Urinary bladder (tissue), 4 donors: Measurements from ENCODE around the gene HERC3. TPM values are rescaled to one million over a fixed set of nuclear protein-coding genes. Genes with fewer than 3 reads are reported as not detected.
A peak's percentile ranks its signal among the peaks of the same experiment; 100 is the strongest.

Source experiments
- DNase-seq: peaks from one replicate; pipeline ENCODE4 v3.0.0-alpha.2; 2015; ENCODE audit errors: extremely low spot score
- H3K27ac ChIP-seq: one replicate; pipeline ENCODE4 v1.5.1; 2013; ENCODE audit warnings: low read depth, mild to moderate bottlenecking, moderate library complexity
- H3K36me3 ChIP-seq: one replicate; pipeline ENCODE4 v1.6.1; 2013; ENCODE audit warnings: mild to moderate bottlenecking, moderate library complexity; ENCODE audit not compliant: insufficient read depth
- H3K4me1 ChIP-seq: one replicate; pipeline ENCODE4 v1.6.1; 2013; ENCODE audit warnings: mild to moderate bottlenecking, moderate library complexity; ENCODE audit not compliant: insufficient read depth
- H3K4me3 ChIP-seq: one replicate; pipeline ENCODE4 v1.5.1; 2013; ENCODE audit warnings: low read depth, low read length
- WGBS: extraction: QIAGEN DNeasy Blood & Tissue Kit; methylation state at CpG from one replicate; pipeline ENCODE4 v1.1.7; 2013; 5-methylcytosine and 5-hydroxymethylcytosine counted together
- polyA plus RNA-seq: library from polyadenylated mRNA; stranded (reverse); fragments of 200-250 nt; gene quantifications from one replicate; pipeline ENCODE4 v1.2.3, GENCODE V29; 2013
- total RNA-seq: library from RNA; depleted of rRNA; stranded (reverse); fragments of >200 nt; gene quantifications from one replicate; pipeline ENCODE4 v1.2.3, GENCODE V29; 2014
- donor health status: healthy with polysubstance abuse.
- donor health status: healthy.

HERC3 gene
- total and polyA plus RNA-seq, 2 donors: 18.1 to 30.8 TPM

GRCh38 chr4:88697588-88698329, 105.5 kb downstream of the HERC3 start, which contains the start of gene NAP1L5:
Gene NAP1L5, minus strand, starts transcription at chr4:88697829. Its CDS starts 75 bp downstream, at chr4:88697754.
- no peak within 1 kb of the TSS for H3K27ac ChIP-seq
- DNase-seq: no peak
- peaks cover 1% of the 10 kb centered on the region for H3K4me1 ChIP-seq
- WGBS: 57% methylated on average over 40 of the region's 40 CpGs
- H3K36me3 ChIP-seq: peaks cover 1% of the 10 kb centered on the region
- H3K4me3 ChIP-seq: peak within 1 kb of the TSS; percentile 39

GRCh38 chr4:88698519-88698918, 106.2 kb downstream of the HERC3 start:
- Histone ChIP-seq H3K36me3 (peaks cover 1% of the 10 kb centered on the region), H3K4me3 (no peak overlapping the region), H3K27ac (no peak overlapping the region), H3K4me1 (peaks cover 1% of the 10 kb centered on the region)
- no peak for DNase-seq
- WGBS: 94% methylated on average over 7 of the region's 7 CpGs

GRCh38 chr4:88702782-88703181, 110.5 kb downstream of the HERC3 start:
- WGBS: 73% methylated on average over 2 of the region's 2 CpGs

GRCh38 chr4:88705223-88705622, 112.9 kb downstream of the HERC3 start:
- Histone ChIP-seq H3K27ac (no peak overlapping the region), H3K4me3 (no peak overlapping the region), H3K4me1 (no peaks in the 10 kb centered on the region), H3K36me3 (no peaks in the 10 kb centered on the region)
- DNase-seq: no peak

More at GRCh38 chr4:88702782-88703181, 110.5 kb downstream of the HERC3 start:
- no peak for DNase-seq
- H3K27ac ChIP-seq: no peak overlapping the region
- H3K4me3 ChIP-seq: no peak overlapping the region
- no peaks in the 10 kb centered on the region for H3K36me3 ChIP-seq
- no peaks in the 10 kb centered on the region for H3K4me1 ChIP-seq

- Histone ChIP-seq H3K4me3 (no peak overlapping the region), H3K4me1 (no peaks in the 10 kb centered on the region), H3K36me3 (no peaks in the 10 kb centered on the region), H3K27ac (no peak overlapping the region)
- WGBS: 73% methylated on average over 3 of the region's 3 CpGs
- DNase-seq: no peak
These were observed 113.7 kb downstream of the HERC3 start for GRCh38 chr4:88705805-88706492.

- DNase-seq: no peak
- Histone ChIP-seq H3K36me3 (no peaks in the 10 kb centered on the region), H3K4me1 (no peaks in the 10 kb centered on the region), H3K4me3 (no peak overlapping the region), H3K27ac (no peak overlapping the region)
- 26% methylated on average over 9 of the region's 9 CpGs for WGBS
These were observed 114.3 kb downstream of the HERC3 start for GRCh38 chr4:88706574-88706973.

GRCh38 chr4:88709989-88710388, 117.7 kb downstream of the HERC3 start:
- WGBS: 96% methylated on average over 1 of the region's 1 CpG
- DNase-seq: no peak
- Histone ChIP-seq H3K4me3 (no peak overlapping the region), H3K4me1 (no peaks in the 10 kb centered on the region), H3K36me3 (no peaks in the 10 kb centered on the region), H3K27ac (no peak overlapping the region)

- no peak for DNase-seq
- WGBS: 92% methylated on average over 1 of the region's 1 CpG
- H3K4me1 ChIP-seq: no peaks in the 10 kb centered on the region
- no peak overlapping the region for H3K4me3 ChIP-seq
- no peak overlapping the region for H3K27ac ChIP-seq
- H3K36me3 ChIP-seq: no peaks in the 10 kb centered on the region
These were observed 121.5 kb downstream of the HERC3 start for GRCh38 chr4:88713782-88714181.

- Histone ChIP-seq H3K27ac (no peak overlapping the region), H3K36me3 (no peaks in the 10 kb centered on the region), H3K4me3 (no peak overlapping the region), H3K4me1 (no peaks in the 10 kb centered on the region)
- 96% methylated on average over 5 of the region's 5 CpGs for WGBS
- no peak for DNase-seq
These were observed 125.8 kb downstream of the HERC3 start for GRCh38 chr4:88718098-88718497.

- H3K36me3 ChIP-seq: peaks cover 2% of the 10 kb centered on the region
- 91% methylated on average over 1 of the region's 1 CpG for WGBS
- H3K4me1 ChIP-seq: no peaks in the 10 kb centered on the region
- no peak overlapping the region for H3K27ac ChIP-seq
- no peak overlapping the region for H3K4me3 ChIP-seq
- DNase-seq: no peak
These were observed 127.1 kb downstream of the HERC3 start for GRCh38 chr4:88719381-88719780.

GRCh38 chr4:88720451-88721428, 128.5 kb downstream of the HERC3 start:
- DNase-seq: no peak
- H3K4me1 ChIP-seq: no peaks in the 10 kb centered on the region
- H3K4me3 ChIP-seq: no peak overlapping the region
- 86% methylated on average over 10 of the region's 10 CpGs for WGBS
- peaks cover 2% of the 10 kb centered on the region for H3K36me3 ChIP-seq
- no peak overlapping the region for H3K27ac ChIP-seq

- no peak for DNase-seq
- Histone ChIP-seq H3K36me3 (peaks cover 2% of the 10 kb centered on the region), H3K27ac (no peak overlapping the region), H3K4me3 (no peak overlapping the region), H3K4me1 (no peaks in the 10 kb centered on the region)
- WGBS: 78% methylated on average over 10 of the region's 10 CpGs
These were observed 130.0 kb downstream of the HERC3 start for GRCh38 chr4:88722276-88722780.

- H3K36me3 ChIP-seq: peaks cover 2% of the 10 kb centered on the region
- H3K4me1 ChIP-seq: no peaks in the 10 kb centered on the region
- no peak overlapping the region for H3K4me3 ChIP-seq
- 59% methylated on average over 2 of the region's 2 CpGs for WGBS
- no peak for DNase-seq
- H3K27ac ChIP-seq: no peak overlapping the region
These were observed 130.5 kb downstream of the HERC3 start for GRCh38 chr4:88722828-88723227.
